Adipocyte (in vitro differentiated cells): ENCODE data around the gene ACTN1.
A peak's percentile ranks its signal among the peaks of the same experiment; 100 is the strongest.

ENCODE experiments used
- DNase-seq: peaks from one replicate; pipeline ENCODE4 v3.0.0-alpha.2; 2015; ENCODE audit warnings: low read depth
- H3K27me3 ChIP-seq: replicated peaks from 2 replicates; pipeline ENCODE4 v1.7.0; 2013; ENCODE audit warnings: mild to moderate bottlenecking, low read length, moderate library complexity; ENCODE audit not compliant: control insufficient read depth, insufficient read depth
- H3K36me3 ChIP-seq: 2 replicates; pipeline ENCODE4 v1.7.0; 2013; ENCODE audit warnings: low read length, mild to moderate bottlenecking, moderate library complexity; ENCODE audit not compliant: control insufficient read depth, insufficient read depth, severe bottlenecking
- H3K4me1 ChIP-seq: 2 replicates; pipeline ENCODE4 v1.7.0; 2013; ENCODE audit warnings: mild to moderate bottlenecking, low read length, moderate library complexity; ENCODE audit not compliant: control insufficient read depth, insufficient read depth
- H3K4me3 ChIP-seq: 2 replicates; pipeline ENCODE4 v1.7.0; 2013; ENCODE audit warnings: mild to moderate bottlenecking, low read length, moderate library complexity
- H3K9ac ChIP-seq: 2 replicates; pipeline ENCODE4 v1.7.0; 2013; ENCODE audit warnings: mild to moderate bottlenecking, low read length, moderate library complexity
- H3K9me3 ChIP-seq: 2 replicates; pipeline ENCODE4 v1.7.0; 2013; ENCODE audit warnings: mild to moderate bottlenecking, low read length, moderate library complexity; ENCODE audit not compliant: control insufficient read depth

The ACTN1 gene

DNA sequence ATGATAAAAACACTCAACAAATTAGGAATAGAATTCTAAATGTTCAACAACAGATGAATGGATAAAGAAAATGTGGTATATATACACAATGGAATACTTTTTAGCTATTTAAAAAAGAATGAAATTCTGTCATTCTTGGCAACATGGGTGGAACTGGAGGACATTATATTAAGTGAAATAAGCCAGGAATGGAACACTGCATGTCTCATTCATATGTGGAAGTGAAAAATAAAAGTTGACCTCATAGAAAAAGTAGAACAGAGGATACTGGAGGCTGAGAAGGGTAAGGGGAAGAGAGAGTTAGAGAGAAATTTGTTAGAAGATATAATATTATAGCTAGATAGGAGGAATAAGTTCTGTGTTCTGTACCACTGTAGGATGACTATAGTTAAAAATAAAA, 150.4 kb downstream of the ACTN1 start:
- no peak overlapping the region for H3K9ac ChIP-seq
- no peak overlapping the region for H3K4me3 ChIP-seq
- H3K36me3 ChIP-seq = no peaks in the 10 kb centered on the region
- no peak for DNase-seq
- no peaks in the 10 kb centered on the region for H3K27me3 ChIP-seq
- no peaks in the 10 kb centered on the region for H3K9me3 ChIP-seq
- no peaks in the 10 kb centered on the region for H3K4me1 ChIP-seq

GRCh38 chr14:68825729-68826128, 153.4 kb downstream of the ACTN1 start:
- no peak for DNase-seq
- Histone ChIP-seq H3K36me3 (no peaks in the 10 kb centered on the region), H3K27me3 (no peaks in the 10 kb centered on the region), H3K9ac (no peak overlapping the region), H3K4me1 (no peaks in the 10 kb centered on the region), H3K9me3 (no peaks in the 10 kb centered on the region), H3K4me3 (no peak overlapping the region)

DNA sequence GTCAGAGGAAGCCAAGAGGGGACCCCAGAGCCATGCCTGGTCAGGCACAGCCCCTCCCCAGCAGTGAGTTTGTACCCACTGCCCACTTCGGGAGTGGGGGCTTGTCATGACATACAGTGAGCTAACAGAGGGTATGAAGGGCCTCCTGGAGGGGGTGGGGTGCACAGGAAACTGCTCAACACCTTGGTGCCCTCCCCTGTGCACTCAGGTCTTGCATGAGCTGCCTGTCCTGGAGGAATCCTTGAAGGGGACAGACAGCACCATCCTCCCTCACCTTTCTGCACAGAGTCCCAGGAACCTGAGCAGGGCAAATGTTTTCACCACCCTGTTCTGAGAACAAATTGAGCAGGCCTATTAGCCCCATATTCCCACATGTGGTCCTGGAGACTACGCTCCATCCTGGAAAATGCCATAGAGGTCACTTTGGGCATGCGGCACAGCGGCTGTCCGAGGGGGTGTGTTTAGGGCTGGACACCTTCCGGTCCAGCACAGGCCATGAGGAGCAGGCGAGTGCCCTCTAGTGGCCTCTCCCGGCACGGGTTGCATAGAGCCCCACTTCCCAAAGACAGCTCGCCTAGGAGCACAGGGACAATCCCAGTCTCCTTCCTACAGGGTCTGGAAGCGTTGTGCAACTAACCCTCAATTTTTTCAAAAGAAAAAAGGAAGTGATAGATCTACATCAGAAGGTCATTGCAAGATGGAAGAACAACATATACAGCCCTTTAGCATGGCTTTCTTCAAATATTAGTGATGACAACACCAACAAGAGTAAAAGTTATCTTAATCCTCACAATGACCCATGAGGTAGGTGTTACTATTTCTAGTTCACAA, 154.4 kb downstream of the ACTN1 start:
- DNase-seq = peak; percentile 82
- Histone ChIP-seq H3K9me3 (no peaks in the 10 kb centered on the region), H3K4me3 (peak overlapping the region; percentile 12), H3K36me3 (no peaks in the 10 kb centered on the region), H3K27me3 (no peaks in the 10 kb centered on the region), H3K4me1 (no peaks in the 10 kb centered on the region), H3K9ac (no peak overlapping the region)

DNA sequence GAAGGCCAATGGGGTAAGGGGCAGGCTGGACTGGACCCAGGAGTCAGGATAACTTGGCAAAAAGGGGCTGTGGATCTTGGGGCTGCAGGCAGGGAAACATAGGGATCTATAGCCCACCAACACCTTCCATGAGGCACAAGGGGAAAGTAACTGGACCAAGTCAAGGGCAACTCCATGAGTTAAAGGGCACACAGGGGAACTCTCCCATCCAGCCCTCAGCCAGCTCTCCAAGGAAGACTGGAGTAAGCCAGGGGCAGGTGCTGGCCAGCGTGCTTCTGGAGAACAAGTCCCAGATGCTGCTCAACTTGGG, 154.9 kb downstream of the ACTN1 start:
- no peak overlapping the region for H3K4me3 ChIP-seq
- no peak for DNase-seq
- H3K36me3 ChIP-seq = no peaks in the 10 kb centered on the region
- H3K27me3 ChIP-seq = no peaks in the 10 kb centered on the region
- H3K4me1 ChIP-seq = no peaks in the 10 kb centered on the region
- H3K9ac ChIP-seq = no peak overlapping the region
- H3K9me3 ChIP-seq = no peaks in the 10 kb centered on the region
